Measurements from ENCODE around the gene MAPT. TPM values are rescaled to one million over a fixed set of nuclear protein-coding genes. Genes with fewer than 3 reads are reported as not detected.
A peak's percentile ranks its signal among the peaks of the same experiment; 100 is the strongest.

The MAPT gene
- total RNA-seq, 1 donor from 2014 or later = 2.4 TPM

- Histone ChIP-seq H3K27me3 (no peaks in the 10 kb centered on the region), H3F3A (ENCODE audit: low read depth) (peaks cover 14% of the 10 kb centered on the region), H3K79me2 (ENCODE audit: low read depth) (no peaks in the 10 kb centered on the region), H4K20me1 (ENCODE audit: low read depth) (no peaks in the 10 kb centered on the region), H3K36me3 (no peaks in the 10 kb centered on the region), H3K4me3 (no peak overlapping the region), H3K4me1 (peaks cover 18% of the 10 kb centered on the region), H3K27ac (no peak overlapping the region), H3K9me3 (ENCODE audit: low read depth) (no peaks in the 10 kb centered on the region), H3K9ac (no peak overlapping the region), H2AFZ (replicated peaks) (no peak overlapping the region), H3K4me2 (no peak overlapping the region)
- Mint-ChIP-seq H3K4me3 (no peak overlapping the region), H3K27ac (no peak overlapping the region), H3K4me1 (peaks cover 13% of the 10 kb centered on the region), H3K9me3 (no peaks in the 10 kb centered on the region), H3K36me3 (no peaks in the 10 kb centered on the region), H3K27me3 (ENCODE audit: insufficient read depth, low read depth) (peaks cover 3% of the 10 kb centered on the region)
- TF ChIP-seq EZH2phosphoT487 (IDR thresholded peaks at IDR 0.05) (no peak), EZH2 (IDR thresholded peaks at IDR 0.05) (no peak), CTCF (IDR thresholded peaks at IDR 0.05) (no peak)
- peak; percentile 34 for DNase-seq (ENCODE audit: low spot score)
Measured at GRCh38 chr17:45992904-45993303, 98.5 kb downstream of the MAPT start.

GRCh38 chr17:45993962-45994627 lies 99.7 kb downstream of the MAPT start:
- H3K9me3 Mint-ChIP-seq = no peaks in the 10 kb centered on the region
- Histone ChIP-seq H3F3A (ENCODE audit: low read depth) (peaks cover 14% of the 10 kb centered on the region), H2AFZ (replicated peaks) (no peak overlapping the region), H3K36me3 (no peaks in the 10 kb centered on the region), H3K4me3 (no peak overlapping the region), H3K4me2 (peak overlapping the region; percentile 42), H3K9me3 (ENCODE audit: low read depth) (no peaks in the 10 kb centered on the region), H3K4me1 (peaks cover 18% of the 10 kb centered on the region), H3K27ac (no peak overlapping the region), H3K79me2 (ENCODE audit: low read depth) (no peaks in the 10 kb centered on the region), H3K27me3 (no peaks in the 10 kb centered on the region), H3K9ac (no peak overlapping the region), H4K20me1 (ENCODE audit: low read depth) (no peaks in the 10 kb centered on the region)
- peaks cover 6% of the 10 kb centered on the region for H3K27me3 Mint-ChIP-seq (ENCODE audit: insufficient read depth, low read depth)
- H3K4me3 Mint-ChIP-seq = peak overlapping the region; percentile 41
- no peak for TF ChIP-seq EZH2phosphoT487 (IDR thresholded peaks at IDR 0.05)
- TF ChIP-seq EZH2 (IDR thresholded peaks at IDR 0.05) = no peak
- no peak for TF ChIP-seq CTCF (IDR thresholded peaks at IDR 0.05)
- peaks cover 13% of the 10 kb centered on the region for H3K4me1 Mint-ChIP-seq
- peak; percentile 37 for DNase-seq (ENCODE audit: low spot score)
- no peaks in the 10 kb centered on the region for H3K36me3 Mint-ChIP-seq
- peak overlapping the region; percentile 69 for H3K27ac Mint-ChIP-seq

- DNase-seq (ENCODE audit: low spot score) = no peak
- Mint-ChIP-seq H3K27ac (no peak overlapping the region), H3K4me1 (peaks cover 13% of the 10 kb centered on the region), H3K36me3 (no peaks in the 10 kb centered on the region), H3K4me3 (no peak overlapping the region), H3K27me3 (ENCODE audit: insufficient read depth, low read depth) (peaks cover 10% of the 10 kb centered on the region), H3K9me3 (no peaks in the 10 kb centered on the region)
- H3K4me3 ChIP-seq = no peak overlapping the region
- H3K27me3 ChIP-seq = no peaks in the 10 kb centered on the region
- TF ChIP-seq EZH2phosphoT487 (IDR thresholded peaks at IDR 0.05) (no peak), EZH2 (IDR thresholded peaks at IDR 0.05) (no peak), CTCF (IDR thresholded peaks at IDR 0.05) (no peak)
- no peak overlapping the region for H2AFZ ChIP-seq (replicated peaks)
- H3K9ac ChIP-seq = no peak overlapping the region
- peaks cover 18% of the 10 kb centered on the region for H3K4me1 ChIP-seq
- no peaks in the 10 kb centered on the region for H3K9me3 ChIP-seq (ENCODE audit: low read depth)
- peaks cover 14% of the 10 kb centered on the region for H3F3A ChIP-seq (ENCODE audit: low read depth)
- H3K36me3 ChIP-seq = no peaks in the 10 kb centered on the region
- no peak overlapping the region for H3K27ac ChIP-seq
- no peaks in the 10 kb centered on the region for H4K20me1 ChIP-seq (ENCODE audit: low read depth)
- H3K4me2 ChIP-seq = no peak overlapping the region
- no peaks in the 10 kb centered on the region for H3K79me2 ChIP-seq (ENCODE audit: low read depth)
Measured at GRCh38 chr17:45994987-45995386, 100.6 kb downstream of the MAPT start.
